ENCODE results near the gene ZNF441.
"Not testable (repeated sequence)": the region's sequence is repeated elsewhere in the genome, so short reads cannot be mapped to it uniquely, and the experiment has no call there.

The ZNF441 gene

GRCh38 chr19:11766597-11767591, at the start of gene ZNF441:
Gene ZNF441 (plus strand): TSS chr19:11767000. CDS start chr19:11767194, 194 bp downstream.
- peak; percentile 100 for DNase-seq

DNA sequence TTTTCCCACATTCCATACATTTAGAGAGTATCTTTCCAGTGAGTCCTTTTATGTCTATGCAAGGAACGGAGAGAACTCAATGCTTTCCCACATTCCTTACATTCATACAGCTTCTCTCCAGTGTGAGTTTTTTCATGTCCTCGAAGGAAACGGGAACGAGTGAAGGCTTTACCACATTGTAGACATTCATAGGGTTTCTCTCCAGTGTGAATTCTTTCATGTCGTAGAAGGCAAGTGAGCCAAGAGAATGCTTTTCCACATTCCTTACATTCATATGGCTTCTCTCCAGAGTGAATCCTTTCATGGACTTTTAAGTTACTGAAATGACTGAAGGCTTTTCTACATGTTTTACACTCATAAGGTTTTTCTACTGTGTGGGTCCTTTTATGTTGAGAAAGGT, 45.1 kb upstream of the ZNF441 start:
- DNase-seq = no peak

GRCh38 chr19:11722414-11722813, 44.4 kb upstream of the ZNF441 start:
- DNase-seq = no peak

DNA sequence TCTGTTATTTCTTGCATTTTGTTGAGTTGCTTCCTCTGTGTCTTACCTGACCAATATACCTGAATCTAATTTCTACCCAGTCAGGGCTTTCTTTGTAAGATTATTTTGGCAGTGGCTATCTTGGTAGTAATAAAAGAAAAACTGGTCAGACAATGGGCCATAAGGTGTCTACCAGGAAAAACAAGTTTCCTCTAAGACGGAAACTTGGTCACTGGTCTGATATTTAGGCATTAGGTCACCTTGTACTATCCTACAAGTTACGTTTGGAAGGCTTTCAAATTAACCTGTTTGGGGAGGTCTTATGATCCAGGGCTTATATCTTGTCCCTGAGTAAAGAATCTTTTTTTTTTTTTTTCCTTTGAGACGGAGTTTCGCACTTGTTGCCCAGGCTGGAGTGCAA, 37.2 kb upstream of the ZNF441 start:
- no peak for DNase-seq

DNA sequence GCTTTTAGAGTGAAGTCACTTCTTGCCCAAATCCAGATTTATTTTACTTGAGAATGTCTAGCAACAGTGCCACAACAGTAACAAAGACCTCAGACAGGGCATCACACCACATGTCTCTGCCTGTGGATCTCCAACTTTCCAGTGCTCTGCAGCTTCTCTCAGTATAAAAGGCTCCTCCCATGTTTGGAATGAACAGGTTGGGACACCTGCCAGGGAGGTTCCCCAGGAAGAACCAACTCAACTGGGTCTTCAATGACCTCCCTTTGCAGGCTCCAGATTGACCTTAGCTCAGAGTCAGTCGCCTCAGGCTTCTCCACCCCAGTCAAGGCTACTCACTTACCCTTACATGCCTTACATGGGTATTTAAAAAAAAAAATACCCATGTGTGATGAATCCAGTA, 31.4 kb upstream of the ZNF441 start:
- no peak for DNase-seq

GRCh38 chr19:11736696-11737095, 30.1 kb upstream of the ZNF441 start:
- DNase-seq = peak; percentile 90

GRCh38 chr19:11737964-11738745, 28.6 kb upstream of the ZNF441 start:
- DNase-seq = peak; percentile 82

- DNase-seq = peak; percentile 100
These were observed 27.8 kb upstream of the ZNF441 start, which contains the start of gene ZNF823 for GRCh38 chr19:11738746-11739620. Gene ZNF823 (minus strand): TSS chr19:11738946. CDS start chr19:11738819, 127 bp downstream.

GRCh38 chr19:11745869-11746268, 20.9 kb upstream of the ZNF441 start:
- no peak for DNase-seq

DNA sequence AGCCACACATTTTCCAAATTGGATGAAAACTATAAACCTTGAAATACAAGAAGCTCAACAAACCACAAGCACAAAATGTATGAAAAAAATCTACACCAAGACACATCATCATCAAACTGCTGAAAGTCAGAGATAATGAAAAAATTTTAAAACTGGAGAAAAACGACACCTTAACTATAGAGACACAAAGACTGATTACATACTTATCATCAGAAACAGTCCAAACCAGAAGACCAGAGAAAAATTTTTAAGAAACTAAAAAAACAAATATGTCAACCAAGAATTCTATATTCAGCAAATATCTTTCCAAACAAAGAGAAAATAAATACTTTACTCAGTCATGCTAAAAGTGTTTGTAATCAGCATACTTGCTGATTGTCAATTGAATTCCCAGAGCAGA, 19.5 kb upstream of the ZNF441 start:
- no peak for DNase-seq

DNA sequence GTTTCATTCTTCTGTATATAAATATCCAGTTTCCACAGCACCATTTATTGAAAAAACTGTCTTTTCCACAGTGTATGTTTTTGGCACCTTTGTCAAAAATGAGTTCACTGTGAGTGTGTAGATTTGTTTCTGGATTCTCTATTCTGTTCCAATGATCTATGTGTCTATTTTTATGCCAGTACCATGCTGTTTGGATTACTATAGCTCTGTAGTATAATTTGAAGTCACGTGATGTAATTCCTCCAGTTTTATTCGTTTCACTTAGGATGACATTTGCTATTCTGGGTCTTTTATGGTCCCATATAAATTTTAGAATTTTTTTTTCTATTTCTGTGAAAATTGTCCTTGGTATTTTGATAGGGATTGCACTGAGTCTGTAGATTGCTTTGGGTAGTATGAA, 17.0 kb upstream of the ZNF441 start:
- no peak for DNase-seq

DNA sequence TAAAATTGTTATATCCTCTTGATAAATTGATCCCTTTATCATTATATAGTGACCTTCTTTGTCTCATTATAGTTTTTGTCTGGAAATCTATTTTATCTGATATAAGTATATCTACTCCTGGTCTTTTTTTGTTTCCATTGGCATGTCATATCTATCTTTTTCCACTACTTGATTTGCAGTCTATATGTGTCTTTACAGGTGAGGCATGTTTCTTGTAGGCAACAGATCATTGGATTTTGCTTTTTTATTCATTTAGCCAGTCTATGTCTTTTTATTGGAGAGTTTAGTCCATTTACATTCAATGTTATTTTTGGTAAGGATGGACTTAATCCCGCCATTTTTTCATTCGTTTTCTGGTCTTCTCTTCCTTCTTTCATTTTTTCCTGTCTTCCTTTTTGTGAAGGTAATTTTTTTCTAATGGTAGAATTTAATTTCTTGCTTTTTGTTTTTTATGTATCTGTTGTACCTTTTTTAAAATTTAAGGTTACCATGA, 14.5 kb upstream of the ZNF441 start:
- no peak for DNase-seq

DNA sequence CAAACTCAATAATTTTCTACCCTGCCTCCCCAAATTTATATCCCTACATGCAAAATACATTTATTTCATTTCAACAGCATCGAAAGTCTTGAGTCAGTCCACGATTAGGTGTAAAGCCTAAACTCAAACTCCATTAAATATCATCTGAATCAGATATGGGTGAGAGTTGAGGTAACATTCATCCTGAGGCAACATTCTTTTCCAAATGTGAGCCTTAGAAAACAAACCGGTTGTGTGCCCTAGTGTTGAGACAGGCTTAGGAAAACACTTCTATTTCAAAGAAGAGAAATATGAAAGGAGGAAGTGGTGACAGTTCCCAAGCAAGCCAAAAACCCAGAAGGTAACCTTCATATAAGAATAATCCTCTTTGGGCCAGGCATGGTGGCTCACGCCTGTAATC, 12.1 kb upstream of the ZNF441 start:
- no peak for DNase-seq

DNA sequence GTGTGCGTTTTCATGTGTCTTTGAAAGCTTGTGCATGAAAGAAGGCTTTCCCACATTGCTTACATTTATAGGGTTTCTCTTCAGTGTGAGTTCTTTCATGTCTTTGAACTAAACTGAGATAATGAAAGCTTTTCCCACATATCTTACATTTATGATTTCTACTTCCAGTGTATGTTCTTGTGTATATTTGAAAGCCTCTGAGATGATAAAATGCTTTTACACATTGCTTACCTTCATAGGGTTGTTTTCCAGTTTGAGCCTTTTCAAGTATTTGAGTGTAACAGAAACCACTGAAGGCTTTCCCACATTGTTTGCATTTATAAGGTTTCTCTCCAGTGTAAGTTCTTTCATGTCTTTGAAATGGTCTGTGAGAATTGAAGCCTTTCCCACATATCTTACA, 9.8 kb upstream of the ZNF441 start:
- DNase-seq = no peak

GRCh38 chr19:11759805-11760204, 7.0 kb upstream of the ZNF441 start:
- no peak for DNase-seq

DNA sequence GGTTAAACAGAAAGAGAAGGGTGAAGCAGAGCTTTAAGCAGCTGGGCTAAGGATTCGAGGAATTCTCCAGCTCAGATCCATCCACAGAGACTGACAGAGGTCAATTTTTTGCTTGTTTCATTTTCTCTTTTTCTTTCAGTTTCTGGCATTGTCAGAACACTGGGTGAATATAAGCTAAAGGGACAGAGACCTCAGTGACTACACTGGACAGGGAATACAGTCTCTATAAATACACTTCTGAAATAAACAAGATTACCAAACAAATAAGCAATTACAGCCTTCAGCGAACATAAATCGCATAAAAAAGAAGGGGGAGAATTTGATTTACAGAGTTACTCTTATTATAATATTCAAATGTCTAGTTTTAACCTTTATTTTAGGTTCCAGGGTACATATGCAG, 3.7 kb upstream of the ZNF441 start:
- DNase-seq = peak; percentile 54

DNA sequence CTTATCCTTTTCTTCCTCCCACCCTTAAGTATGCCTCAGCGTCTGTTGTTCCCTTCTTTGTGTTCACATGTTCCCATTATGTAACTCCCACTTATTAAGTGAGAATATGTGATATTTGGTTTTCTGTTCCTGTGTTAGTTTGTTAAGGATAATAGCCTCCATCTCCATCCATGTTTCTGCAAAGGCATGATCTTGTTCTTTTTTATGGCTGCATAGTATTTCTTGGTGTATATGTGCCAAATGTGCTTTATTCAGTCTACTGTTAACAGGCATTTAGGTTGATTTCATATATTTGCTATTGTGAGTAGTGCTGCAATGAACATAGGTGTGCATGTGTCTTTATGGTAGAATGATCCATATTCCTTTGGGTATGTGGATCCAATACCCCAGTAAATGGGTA, 3.2 kb upstream of the ZNF441 start:
- DNase-seq = no peak

GRCh38 chr19:11767633-11768133, 883 bp downstream of the ZNF441 start:
- DNase-seq = peak; percentile 73

DNA sequence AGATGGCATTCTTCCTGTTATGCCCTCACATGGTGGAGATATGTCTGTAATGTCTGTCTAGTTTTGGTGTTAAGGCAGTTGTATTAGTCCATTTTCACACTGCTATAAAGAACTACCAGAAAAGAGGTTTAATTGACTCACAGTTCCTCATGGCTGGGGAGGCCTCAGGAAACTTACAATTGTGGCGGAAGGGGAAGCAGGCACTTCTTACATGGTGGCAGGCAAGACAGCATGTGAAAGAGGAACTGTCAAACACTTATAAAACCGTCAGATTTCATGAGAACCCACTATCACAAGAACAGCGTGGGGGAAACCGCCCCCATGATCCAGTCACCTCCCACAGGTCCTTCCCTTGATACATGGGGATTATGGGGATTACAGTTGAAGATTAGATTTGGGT, 3.2 kb downstream of the ZNF441 start:
- peak; percentile 42 for DNase-seq

- not testable (repeated sequence) for DNase-seq
These were observed 4.7 kb downstream of the ZNF441 start for GRCh38 chr19:11771520-11771919.

- DNase-seq = not testable (repeated sequence)
These were observed 9.9 kb downstream of the ZNF441 start for GRCh38 chr19:11776669-11777068.

DNA sequence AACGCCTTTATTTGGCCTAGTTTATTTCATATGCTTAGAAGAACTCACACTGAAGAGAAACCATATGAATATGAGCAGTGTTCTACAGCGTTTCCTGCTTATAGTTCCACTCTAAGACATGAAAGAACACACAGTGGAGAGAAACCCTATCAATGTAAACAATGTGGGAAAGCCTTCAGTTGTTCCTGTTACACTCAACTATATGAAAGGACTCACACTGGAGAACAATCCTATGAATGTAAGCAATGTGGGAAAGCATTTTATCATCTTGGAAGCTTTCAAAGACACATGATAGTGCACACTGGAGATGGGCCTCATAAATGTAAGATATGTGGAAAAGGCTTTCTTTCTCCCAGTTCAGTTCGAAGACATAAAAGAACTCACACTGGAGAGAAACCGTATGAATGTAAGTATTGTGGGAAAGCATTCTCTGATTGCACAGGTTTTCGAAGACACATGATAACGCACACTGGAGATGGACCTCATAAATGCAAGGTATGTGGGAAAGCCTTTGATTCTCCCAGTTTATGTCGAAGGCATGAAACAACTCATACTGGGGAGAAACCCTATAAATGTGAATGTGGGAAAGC, 13.7 kb downstream of the ZNF441 start:
- DNase-seq = peak; percentile 34
